Measurements from ENCODE around the gene CCT3.

GRCh38 chr1:156293895-156294294 lies 44.2 kb downstream of the CCT3 start:
- TF ChIP-seq CTCF (IDR thresholded peaks at IDR 0.05) (no peak), EZH2 (IDR thresholded peaks at IDR 0.05; ENCODE audit: borderline replicate concordance, insufficient read depth, low read depth, low read length, poor library complexity, severe bottlenecking) (no peak)

Data from B cell (primary cell).